GM23338 (cell line): ENCODE data around the gene BLOC1S1. TPM values are rescaled to one million over a fixed set of nuclear protein-coding genes. Genes with fewer than 3 reads are reported as not detected.

Experiments used
- ATAC-seq: fragments of 200-7000 bp; cut with Tn5 transposase; 3 replicates; pipeline ENCODE4 v1.9.1; 2020
- DNase-seq: peaks from one replicate; pipeline ENCODE4 v3.0.0-alpha.2; 2015; ENCODE audit warnings: low spot score
- H2AFZ ChIP-seq: fragments of 200-600 bp; sonication (generic); 2 replicates; pipeline ENCODE4 v1.8.0; 2016; ENCODE audit warnings: antibody characterized with exemption, mild to moderate bottlenecking, moderate library complexity
- H3F3A ChIP-seq: fragments of 200-600 bp; sonication (generic); replicated peaks from 2 replicates; pipeline ENCODE4 v1.8.0; 2017; ENCODE audit warnings: antibody characterized with exemption, mixed run types, low read depth
- H3K27ac ChIP-seq: fragments of 200-600 bp; sonication (generic); 2 replicates; pipeline ENCODE4 v1.6.1; 2016; ENCODE audit warnings: low read depth
- H3K27me3 ChIP-seq: fragments of 200-600 bp; sonication (generic); 2 replicates; pipeline ENCODE4 v1.8.0; 2016; ENCODE audit warnings: mild to moderate bottlenecking, mixed run types, moderate library complexity; ENCODE audit not compliant: insufficient read depth
- H3K36me3 ChIP-seq: fragments of 200-600 bp; sonication (generic); 2 replicates; pipeline ENCODE4 v1.8.0; 2016; ENCODE audit warnings: mild to moderate bottlenecking; ENCODE audit not compliant: insufficient read depth
- H3K4me1 ChIP-seq: fragments of 200-600 bp; sonication (generic); 2 replicates; pipeline ENCODE4 v1.8.0; 2016; ENCODE audit warnings: mild to moderate bottlenecking, moderate library complexity; ENCODE audit not compliant: insufficient read depth
- H3K4me2 ChIP-seq: fragments of 200-600 bp; sonication (generic); 2 replicates; pipeline ENCODE4 v1.7.1; 2017; ENCODE audit warnings: mixed run types
- H3K4me3 ChIP-seq: fragments of 200-600 bp; sonication (generic); 2 replicates; pipeline ENCODE4 v1.6.1; 2016; ENCODE audit warnings: mixed run types
- H3K79me2 ChIP-seq: fragments of 200-600 bp; sonication (generic); replicated peaks from 2 replicates; pipeline ENCODE4 v1.8.0; 2017; ENCODE audit warnings: mild to moderate bottlenecking; ENCODE audit not compliant: insufficient read depth
- H3K9me2 ChIP-seq: fragments of 200-600 bp; sonication (generic); 2 replicates; pipeline ENCODE4 v1.8.0; 2017; ENCODE audit not compliant: insufficient read depth
- H4K20me1 ChIP-seq: fragments of 200-600 bp; sonication (generic); replicated peaks from 2 replicates; pipeline ENCODE4 v1.8.0; 2017; ENCODE audit warnings: mild to moderate bottlenecking; ENCODE audit not compliant: insufficient read depth
- H3K27ac Mint-ChIP-seq: 2 replicates; pipeline ENCODE4 v1.8.0; 2020; ENCODE audit warnings: inconsistent platforms, mild to moderate bottlenecking, moderate library complexity, mixed read lengths
- H3K27me3 Mint-ChIP-seq: 3 replicates; pipeline ENCODE4 v1.8.0; 2022; ENCODE audit warnings: low read depth, mild to moderate bottlenecking, moderate library complexity, mixed read lengths, inconsistent platforms; ENCODE audit not compliant: insufficient read depth, poor library complexity
- H3K36me3 Mint-ChIP-seq: 3 replicates; pipeline ENCODE4 v1.8.0; 2021; ENCODE audit warnings: low read depth, mild to moderate bottlenecking, inconsistent platforms, moderate library complexity, mixed read lengths
- H3K4me1 Mint-ChIP-seq: 3 replicates; pipeline ENCODE4 v1.8.0; 2020; ENCODE audit warnings: mild to moderate bottlenecking, inconsistent platforms, mixed read lengths
- H3K4me3 Mint-ChIP-seq: 3 replicates; pipeline ENCODE4 v1.8.0; 2021; ENCODE audit warnings: moderate library complexity, mild to moderate bottlenecking, inconsistent platforms, mixed read lengths
- H3K9me3 Mint-ChIP-seq: 3 replicates; pipeline ENCODE4 v1.8.0; 2020; ENCODE audit warnings: moderate library complexity, mild to moderate bottlenecking, inconsistent platforms, mixed read lengths
- CREB1 ChIP-seq: fragments of 250-450 bp; sonication (Bioruptor Pico); IDR thresholded peaks from 2 replicates; pipeline ENCODE4 v1.5.0; 2020; ENCODE audit warnings: low read depth, mild to moderate bottlenecking, moderate library complexity
- CTCF ChIP-seq, 2 experiments: fragments of 200-600 bp in 1 of 2; sonication (generic) in 1 of 2; conservative IDR thresholded peaks; 2 replicates each; pipeline versions ENCODE4 v1.5.1 to v1.6.1; 2016 to 2017; ENCODE audit warnings: antibody characterized with exemption in 2 of 2, low read depth in 2 of 2, mild to moderate bottlenecking in 2 of 2, moderate library complexity in 1 of 2
- ETS1 ChIP-seq: IDR thresholded peaks from 2 replicates; pipeline ENCODE4 v1.6.1; 2016; ENCODE audit warnings: antibody characterized with exemption
- EZH2 ChIP-seq: fragments of 200-600 bp; sonication (generic); IDR thresholded peaks from one replicate; pipeline ENCODE4 v1.8.0; 2017; ENCODE audit warnings: antibody characterized with exemption, mild to moderate bottlenecking, low read depth; ENCODE audit not compliant: unreplicated experiment
- EZH2phosphoT487 ChIP-seq: fragments of 200-600 bp; sonication (generic); IDR thresholded peaks from one replicate; pipeline ENCODE4 v1.8.1; 2018; ENCODE audit warnings: antibody characterized with exemption; ENCODE audit not compliant: unreplicated experiment
- JUNB ChIP-seq: IDR thresholded peaks from one replicate; pipeline ENCODE4 v1.6.1; 2016; ENCODE audit warnings: antibody characterized with exemption; ENCODE audit not compliant: unreplicated experiment
- NANOG ChIP-seq: IDR thresholded peaks from 2 replicates; pipeline ENCODE4 v1.6.1; 2016; ENCODE audit warnings: antibody characterized with exemption, borderline replicate concordance
- POLR2AphosphoS5 ChIP-seq: IDR thresholded peaks from 2 replicates; pipeline ENCODE4 v1.6.1; 2016; ENCODE audit warnings: antibody characterized with exemption, low read depth
- REST ChIP-seq: IDR thresholded peaks from one replicate; pipeline ENCODE4 v1.6.1; 2018; ENCODE audit warnings: antibody characterized with exemption; ENCODE audit not compliant: unreplicated experiment
- STAT1 ChIP-seq: IDR thresholded peaks from one replicate; pipeline ENCODE4 v1.6.1; 2016; ENCODE audit warnings: antibody characterized with exemption; ENCODE audit not compliant: unreplicated experiment
- ZNF114 ChIP-seq: fragments of 250-450 bp; sonication (Bioruptor Pico); IDR thresholded peaks from 2 replicates; pipeline ENCODE4 v1.5.0; 2020; ENCODE audit warnings: mild to moderate bottlenecking, moderate library complexity
- ZNF331 ChIP-seq: fragments of 250-450 bp; sonication (Bioruptor Pico); IDR thresholded peaks from 2 replicates; pipeline ENCODE4 v1.5.0; 2020; ENCODE audit warnings: low read depth, mild to moderate bottlenecking, moderate library complexity
- ZNF462 ChIP-seq: fragments of 250-450 bp; sonication (Bioruptor Pico); IDR thresholded peaks from 2 replicates; pipeline ENCODE4 v1.5.0; 2020; ENCODE audit warnings: mild to moderate bottlenecking, moderate library complexity
- polyA plus RNA-seq: library from polyadenylated mRNA; unstranded; fragments of >200 nt; fragmentation: Nextera tagmentation; extraction: Ambion mirVana; gene quantifications from 2 replicates; pipeline ENCODE4 v1.2.1, GENCODE V29; 2016
- total RNA-seq: library from RNA; depleted of rRNA; stranded (reverse); fragments of >200 nt; shearing (Covaris generic); gene quantifications from 2 replicates; pipeline ENCODE4 v1.2.3, GENCODE V29; 2014

Gene BLOC1S1
- total and polyA plus RNA-seq, 2 experiments from 2014 or later = 68.3 to 174 TPM

- Histone ChIP-seq H2AFZ (no peak overlapping the region), H4K20me1 (no peaks in the 10 kb centered on the region), H3K4me3 (no peak overlapping the region), H3F3A (no peaks in the 10 kb centered on the region), H3K36me3 (no peaks in the 10 kb centered on the region; the same call in 1 of the 2 replicates), H3K27me3 (no peaks in the 10 kb centered on the region), H3K27ac (no peak overlapping the region), H3K4me1 (peaks cover 6% of the 10 kb centered on the region; the same call in 1 of the 2 replicates), H3K9me2 (0 out of 2 replicates have a peak, but pooled peaks cover 2% of the 10 kb centered on the region), H3K79me2 (no peaks in the 10 kb centered on the region), H3K4me2 (no peak overlapping the region)
- H3K9me3 Mint-ChIP-seq = no peaks in the 10 kb centered on the region
- no peak for ATAC-seq
- H3K36me3 Mint-ChIP-seq = peaks cover 19% of the 10 kb centered on the region
- no peak for TF ChIP-seq ZNF331
- no peak for TF ChIP-seq EZH2phosphoT487
- no peak for TF ChIP-seq ETS1
- TF ChIP-seq JUNB = no peak
- no peak for TF ChIP-seq CREB1 (CRISPR knock-in tag)
- no peak for TF ChIP-seq NANOG
- no peak for TF ChIP-seq EZH2
- TF ChIP-seq CTCF (conservative IDR thresholded peaks at IDR 0.05; ENCODE audit: low read depth in 2 of 2) = no peak
- TF ChIP-seq POLR2AphosphoS5 = no peak
- TF ChIP-seq STAT1 = no peak
- TF ChIP-seq REST = no peak
- no peak for TF ChIP-seq ZNF462 (CRISPR knock-in tag)
- no peak for TF ChIP-seq ZNF114 (CRISPR knock-in tag)
- peaks cover 24% of the 10 kb centered on the region for H3K27me3 Mint-ChIP-seq
- no peak for DNase-seq
- no peak overlapping the region for H3K27ac Mint-ChIP-seq
- H3K4me3 Mint-ChIP-seq = no peak overlapping the region
- peaks cover 13% of the 10 kb centered on the region for H3K4me1 Mint-ChIP-seq
Observed at GRCh38 chr12:55685671-55686070, 30.2 kb upstream of the BLOC1S1 start.
